Sigmoid colon (tissue), 7 donors: ENCODE results near the gene VPS52. TPM values are rescaled to one million over a fixed set of nuclear protein-coding genes. Genes with fewer than 3 reads are reported as not detected.

Source experiments
- DNase-seq: peaks from one replicate; pipeline ENCODE4 v3.0.0-alpha.2; 2019
- H3K27ac ChIP-seq, 4 donors: fragments of 200-600 bp; sonication (generic); one replicate each; pipeline ENCODE4 v1.5.1; 2016 to 2019; ENCODE audit warnings: mild to moderate bottlenecking in 1 of 4
- H3K27me3 ChIP-seq, 3 donors: fragments of 200-600 bp; sonication (generic); one replicate each; pipeline ENCODE4 v1.5.1; 2019; ENCODE audit warnings: mild to moderate bottlenecking in 1 of 3
- H3K36me3 ChIP-seq, 4 donors: fragments of 200-600 bp; sonication (generic); one replicate each; pipeline ENCODE4 v1.5.1; 2016 to 2019
- H3K4me1 ChIP-seq, 4 donors: fragments of 200-600 bp; sonication (generic); one replicate each; pipeline ENCODE4 v1.5.1; 2017 to 2019
- H3K4me3 ChIP-seq, 4 donors: fragments of 200-600 bp; sonication (generic); one replicate each; pipeline ENCODE4 v1.5.1; 2017 to 2019; ENCODE audit warnings: mild to moderate bottlenecking in 2 of 4, moderate library complexity in 1 of 4
- H3K9me3 ChIP-seq, 4 donors: fragments of 200-600 bp in 3 of 4; sonication (generic) in 3 of 4; one replicate each; pipeline versions ENCODE4 v1.5.1 to v1.6.1; 2013 to 2019
- EP300 ChIP-seq, 4 donors: sonication (generic); formaldehyde crosslinking; IDR thresholded peaks; one replicate each; pipeline ENCODE4 v1.6.1; 2017; ENCODE audit warnings: antibody characterized with exemption in 4 of 4
- POLR2A ChIP-seq, 2 donors: fragments of 450-650 bp; IDR thresholded peaks; one replicate each; pipeline ENCODE4 v1.6.1; 2016; ENCODE audit warnings: antibody characterized with exemption in 2 of 2, mild to moderate bottlenecking in 2 of 2, moderate library complexity in 2 of 2
- POLR2AphosphoS5 ChIP-seq, 4 donors: sonication (generic); formaldehyde crosslinking; IDR thresholded peaks; one replicate each; pipeline ENCODE4 v1.6.1; 2017; ENCODE audit warnings: antibody characterized with exemption in 4 of 4
- WGBS, 2 donors: extraction: QIAGEN DNeasy Blood & Tissue Kit; methylation state at CpG; one replicate each; pipeline ENCODE4 v1.1.7; 2013; 5-methylcytosine and 5-hydroxymethylcytosine counted together
- intact Hi-C: fragments of 100-400 bp; cut with DNase I; formaldehyde crosslinking; loops from one replicate; pipeline ENCODE4 v1.15.1; 2023
- polyA plus RNA-seq, 3 donors: library from polyadenylated mRNA; stranded (reverse); fragments of 200-250 nt; gene quantifications; one replicate each; pipeline ENCODE4 v1.2.3, GENCODE V29; 2013
- total RNA-seq, 4 donors: library from RNA; depleted of rRNA; stranded (reverse); fragments of >200 nt; gene quantifications; one replicate each; pipeline ENCODE4 v1.1.0, GENCODE V29; 2016
- TF ChIP-seq, protein P1 (sequence below), 4 experiments: fragments of 450-650 bp in 3 of 4; fragments of 200-600 bp in 1 of 4; IDR thresholded peaks; one replicate each; pipeline ENCODE4 v1.5.1; 2016 to 2019; ENCODE audit warnings: antibody characterized with exemption in 4 of 4, mild to moderate bottlenecking in 3 of 4, moderate library complexity in 2 of 4
- donor health status: healthy with polysubstance abuse.
- donor health status: Bipolar disorder and iron deficiency.
- donor health status: healthy.

The VPS52 gene
- total and polyA plus RNA-seq, 7 donors = 23.4 to 51.2 (median 31.6) TPM

DNA sequence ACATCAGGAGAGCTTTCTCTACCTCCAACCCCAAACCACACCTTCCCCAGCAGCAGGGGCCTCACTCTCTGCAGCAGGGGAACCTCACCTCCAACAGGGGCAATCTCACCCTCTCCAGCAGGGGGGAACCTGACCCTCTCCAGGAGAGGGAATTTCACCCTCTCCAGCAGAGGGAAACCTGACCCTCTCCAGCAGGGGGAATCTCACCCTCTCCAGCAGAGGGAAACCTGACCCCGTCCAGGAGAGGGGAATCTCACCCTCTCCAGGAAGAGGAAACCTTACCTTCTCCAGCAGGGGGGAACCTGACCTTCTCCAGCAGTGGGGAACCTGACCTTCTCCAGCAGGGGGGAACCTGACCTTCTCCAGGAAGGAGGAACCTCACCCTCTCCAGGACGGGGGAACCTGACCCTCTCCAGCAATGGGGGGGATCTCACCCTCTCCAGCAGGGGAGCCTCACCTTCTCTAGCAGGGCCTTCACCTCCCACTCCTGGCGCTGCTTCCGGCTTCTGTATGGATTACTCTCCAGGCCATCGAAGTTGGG, 8.4 kb upstream of the VPS52 start:
- intact Hi-C loops = loop anchor here (10.0 kb wide), 1 partner anchor 1615 kb away; the partner anchor contains the start of genes C6orf47, CSNK2B, GPANK1 and LY6G5B
- H3K9me3 ChIP-seq = no peaks in the 10 kb centered on the region
- WGBS, 2 donors = 50 to 68% methylated on average over 5 of the region's 5 CpGs
- H3K4me1 ChIP-seq = peaks cover 0 to 30% (median 27%) of the 10 kb centered on the region in 4 donors
- no peak overlapping the region for H3K27ac ChIP-seq
- H3K27me3 ChIP-seq = no peaks in the 10 kb centered on the region
- no peak for TF ChIP-seq EP300 (IDR thresholded peaks at IDR 0.05)
- TF ChIP-seq, protein P1, sequence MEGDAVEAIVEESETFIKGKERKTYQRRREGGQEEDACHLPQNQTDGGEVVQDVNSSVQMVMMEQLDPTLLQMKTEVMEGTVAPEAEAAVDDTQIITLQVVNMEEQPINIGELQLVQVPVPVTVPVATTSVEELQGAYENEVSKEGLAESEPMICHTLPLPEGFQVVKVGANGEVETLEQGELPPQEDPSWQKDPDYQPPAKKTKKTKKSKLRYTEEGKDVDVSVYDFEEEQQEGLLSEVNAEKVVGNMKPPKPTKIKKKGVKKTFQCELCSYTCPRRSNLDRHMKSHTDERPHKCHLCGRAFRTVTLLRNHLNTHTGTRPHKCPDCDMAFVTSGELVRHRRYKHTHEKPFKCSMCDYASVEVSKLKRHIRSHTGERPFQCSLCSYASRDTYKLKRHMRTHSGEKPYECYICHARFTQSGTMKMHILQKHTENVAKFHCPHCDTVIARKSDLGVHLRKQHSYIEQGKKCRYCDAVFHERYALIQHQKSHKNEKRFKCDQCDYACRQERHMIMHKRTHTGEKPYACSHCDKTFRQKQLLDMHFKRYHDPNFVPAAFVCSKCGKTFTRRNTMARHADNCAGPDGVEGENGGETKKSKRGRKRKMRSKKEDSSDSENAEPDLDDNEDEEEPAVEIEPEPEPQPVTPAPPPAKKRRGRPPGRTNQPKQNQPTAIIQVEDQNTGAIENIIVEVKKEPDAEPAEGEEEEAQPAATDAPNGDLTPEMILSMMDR (IDR thresholded peaks at IDR 0.05) = no peak
- TF ChIP-seq POLR2A (IDR thresholded peaks at IDR 0.05) = no peak
- no peak for TF ChIP-seq POLR2AphosphoS5 (IDR thresholded peaks at IDR 0.05)
- no peak for DNase-seq
- H3K36me3 ChIP-seq = peaks cover 6 to 76% (median 19%) of the 10 kb centered on the region in 4 donors
- no peak overlapping the region for H3K4me3 ChIP-seq

DNA sequence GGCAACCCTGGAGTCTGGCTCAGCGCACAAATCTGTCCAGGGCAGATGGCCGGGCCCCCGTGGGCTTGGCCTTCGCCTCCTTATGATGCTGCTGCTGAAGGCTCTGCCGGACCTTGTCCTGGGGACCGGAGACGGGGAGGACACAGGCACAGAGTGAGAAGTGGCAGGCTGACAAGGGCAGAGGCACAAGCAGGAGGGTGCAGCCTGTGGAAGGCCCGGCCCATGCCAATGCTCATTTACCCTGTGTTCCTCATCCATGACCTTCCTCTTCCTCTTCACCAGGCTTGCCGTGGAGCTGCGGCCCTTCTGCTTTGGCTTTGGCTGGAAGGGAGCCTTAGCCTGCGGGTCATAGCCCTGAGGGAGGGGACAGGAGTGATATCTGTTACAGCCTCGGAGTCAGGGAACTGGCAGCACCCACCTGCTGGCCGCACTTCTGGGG, 7.6 kb upstream of the VPS52 start:
- TF ChIP-seq EP300 (IDR thresholded peaks at IDR 0.05) = no peak
- TF ChIP-seq POLR2AphosphoS5 (IDR thresholded peaks at IDR 0.05) = no peak
- TF ChIP-seq, protein P1 (IDR thresholded peaks at IDR 0.05) = no peak
- no peak for TF ChIP-seq POLR2A (IDR thresholded peaks at IDR 0.05)
- Histone ChIP-seq H3K4me1 (peaks cover 0 to 37% (median 35%) of the 10 kb centered on the region in 4 donors), H3K4me3 (no peak overlapping the region), H3K27ac (no peak overlapping the region), H3K9me3 (no peaks in the 10 kb centered on the region), H3K36me3 (peaks cover 6 to 76% (median 24%) of the 10 kb centered on the region in 4 donors), H3K27me3 (no peaks in the 10 kb centered on the region)
- intact Hi-C loops = loop anchor here (10.0 kb wide), 1 partner anchor 1614 kb away; the partner anchor contains the start of genes C6orf47, CSNK2B, GPANK1 and LY6G5B
- no peak for DNase-seq
- 77 to 86% methylated on average over 13 of the region's 13 CpGs for WGBS, 2 donors

DNA sequence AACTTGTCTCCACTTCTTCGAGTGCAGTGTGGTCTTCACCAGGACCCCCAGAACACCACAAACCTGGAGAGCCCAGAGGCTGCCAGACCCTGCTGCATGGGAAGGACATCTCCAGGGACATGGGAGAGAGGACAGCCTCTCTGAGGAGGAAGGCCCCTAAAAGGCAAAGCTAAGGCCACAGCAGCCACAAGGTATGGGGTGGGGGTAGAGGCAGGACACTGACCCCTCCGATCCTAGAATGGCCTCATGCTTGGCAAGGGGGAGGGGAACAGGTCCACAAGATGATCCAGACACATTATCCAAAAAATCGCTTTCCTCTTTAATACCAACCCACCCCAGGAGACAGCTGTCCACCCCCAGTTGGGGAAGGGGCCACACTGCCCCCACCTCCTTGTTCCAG, 7.1 kb upstream of the VPS52 start:
- H3K4me1 ChIP-seq = peaks cover 0 to 42% (median 40%) of the 10 kb centered on the region in 4 donors
- intact Hi-C loops = loop anchor here (10.0 kb wide), 1 partner anchor 1614 kb away; the partner anchor contains the start of genes C6orf47, CSNK2B, GPANK1 and LY6G5B
- TF ChIP-seq, protein P1 (IDR thresholded peaks at IDR 0.05) = no peak
- TF ChIP-seq POLR2A (IDR thresholded peaks at IDR 0.05) = no peak
- no peak for TF ChIP-seq EP300 (IDR thresholded peaks at IDR 0.05)
- no peak for TF ChIP-seq POLR2AphosphoS5 (IDR thresholded peaks at IDR 0.05)

DNA sequence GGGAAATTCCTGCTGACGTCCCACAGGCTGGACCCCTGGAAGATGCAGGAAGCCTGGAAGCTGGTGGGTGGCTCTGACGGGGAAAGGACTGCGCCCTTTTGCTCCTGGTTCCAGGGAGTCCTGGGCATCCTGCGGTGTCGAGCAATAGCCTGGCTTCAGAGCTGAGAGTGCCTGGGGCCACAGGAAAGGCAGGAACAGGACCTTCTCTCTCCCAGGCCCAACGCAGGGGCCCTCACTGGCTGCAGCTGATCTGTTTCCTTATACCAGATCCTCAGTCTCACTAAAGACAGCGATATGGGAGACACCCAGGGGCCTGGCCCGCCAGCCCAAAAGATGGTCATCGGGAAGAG, 6.7 kb upstream of the VPS52 start:
- no peak for TF ChIP-seq POLR2AphosphoS5 (IDR thresholded peaks at IDR 0.05)
- TF ChIP-seq, protein P1 (IDR thresholded peaks at IDR 0.05) = no peak
- no peak for TF ChIP-seq EP300 (IDR thresholded peaks at IDR 0.05)
- no peak for TF ChIP-seq POLR2A (IDR thresholded peaks at IDR 0.05)
- Histone ChIP-seq H3K27me3 (no peaks in the 10 kb centered on the region), H3K9me3 (no peaks in the 10 kb centered on the region), H3K36me3 (peaks cover 6 to 79% (median 25%) of the 10 kb centered on the region in 4 donors), H3K27ac (peak overlapping the region; percentile 90 to 94 (median 93)), H3K4me1 (peaks cover 0 to 46% (median 43%) of the 10 kb centered on the region in 4 donors), H3K4me3 (peak overlapping the region in 1 of 4 donors; percentile 87)
- no peak for DNase-seq
- whole genome bisulfite sequencing, 2 donors = 85% methylated on average over 9 of the region's 9 CpGs
- intact Hi-C loops = loop anchor here (10.0 kb wide), 1 partner anchor 1614 kb away; the partner anchor contains the start of genes C6orf47, CSNK2B, GPANK1 and LY6G5B

More for the DNA sequence above, 7.1 kb upstream of the VPS52 start:
- Histone ChIP-seq H3K4me3 (no peak overlapping the region), H3K9me3 (no peaks in the 10 kb centered on the region), H3K27me3 (no peaks in the 10 kb centered on the region), H3K36me3 (peaks cover 6 to 79% (median 25%) of the 10 kb centered on the region in 4 donors), H3K27ac (no peak overlapping the region)
- WGBS, 2 donors = 87 to 93% methylated on average over 3 of the region's 3 CpGs
- no peak for DNase-seq
